HepG2 (cell line): ENCODE measurements around the gene SNX21. TPM values are rescaled to one million over a fixed set of nuclear protein-coding genes. Genes with fewer than 3 reads are reported as not detected.

Experiments used
- AFF4 ChIP-seq: sonication (generic); formaldehyde crosslinking; IDR thresholded peaks from 2 replicates; pipeline ENCODE4 v1.4.0; 2020; ENCODE audit warnings: missing genetic modification reagents
- BATF2 ChIP-seq: sonication (generic); formaldehyde crosslinking; IDR thresholded peaks from 2 replicates; pipeline ENCODE4 v1.8.0; 2022; ENCODE audit warnings: mild to moderate bottlenecking, missing genetic modification reagents, moderate library complexity
- FOXJ3 ChIP-seq: sonication (generic); formaldehyde crosslinking; IDR thresholded peaks from 2 replicates; pipeline ENCODE4 v1.4.0; 2020; ENCODE audit warnings: missing genetic modification reagents, mild to moderate bottlenecking, borderline replicate concordance
- HNF4A ChIP-seq: sonication (generic); formaldehyde crosslinking; IDR thresholded peaks from 2 replicates; pipeline ENCODE4 v1.4.0; 2020; ENCODE audit warnings: missing genetic modification reagents
- IRF9 ChIP-seq: sonication (generic); formaldehyde crosslinking; IDR thresholded peaks from 2 replicates; pipeline ENCODE4 v1.8.0; 2022; ENCODE audit warnings: missing genetic modification reagents, mild to moderate bottlenecking, borderline replicate concordance
- MED8 ChIP-seq: sonication (generic); formaldehyde crosslinking; IDR thresholded peaks from 2 replicates; pipeline ENCODE4 v1.8.1; 2023; ENCODE audit warnings: mild to moderate bottlenecking, missing genetic modification reagents; ENCODE audit not compliant: insufficient replicate concordance
- NR3C1 ChIP-seq: sonication (generic); formaldehyde crosslinking; IDR thresholded peaks from 2 replicates; pipeline ENCODE4 v1.4.0; 2020; ENCODE audit warnings: missing genetic modification reagents
- ZNF12 ChIP-seq: sonication (generic); formaldehyde crosslinking; IDR thresholded peaks from 2 replicates; pipeline ENCODE4 v1.5.0; 2020; ENCODE audit warnings: missing genetic modification reagents
- ZNF280B ChIP-seq: sonication (generic); formaldehyde crosslinking; IDR thresholded peaks from 2 replicates; pipeline ENCODE4 v1.5.0; 2020; ENCODE audit warnings: missing genetic modification reagents, mild to moderate bottlenecking, borderline replicate concordance
- ZSCAN20 ChIP-seq: sonication (generic); formaldehyde crosslinking; IDR thresholded peaks from 2 replicates; pipeline ENCODE4 v1.4.0; 2020; ENCODE audit warnings: missing genetic modification reagents, mild to moderate bottlenecking, borderline replicate concordance
- polyA plus RNA-seq, 8 experiments: library from polyadenylated mRNA; depleted of rRNA in 3 of 8; stranded (reverse) in 7 of 8; unstranded in 1 of 8; fragments of >200 nt; fragmentation: Illumina TruSeq in 4 of 8; extraction: Trizol in 4 of 8; gene quantifications; 2 replicates each; pipeline versions ENCODE4 v1.2.1 to v1.2.3, GENCODE V29; 2011 to 2016; ENCODE audit warnings: low read depth in 4 of 8, missing spikeins in 1 of 8, mixed read lengths in 1 of 8; ENCODE audit not compliant: insufficient read depth in 1 of 8
- total RNA-seq, 5 experiments: library from RNA; depleted of rRNA; stranded (reverse); fragments of >200 nt; fragmentation: Illumina TruSeq; extraction: Trizol; gene quantifications; 2 replicates each; pipeline ENCODE4 v1.2.3, GENCODE V29; 2016; ENCODE audit warnings: low read depth in 1 of 5
- TF ChIP-seq, protein P1 (sequence below): sonication (generic); formaldehyde crosslinking; IDR thresholded peaks from 2 replicates; pipeline ENCODE4 v1.4.0; 2020; ENCODE audit warnings: mild to moderate bottlenecking, missing genetic modification reagents

The SNX21 gene
- total and polyA plus RNA-seq, 2 of the 13 experiments (the other 11 are each of a cell fraction or from before 2014, with no cell fraction given), result 7.7 to 12.8 TPM

- TF ChIP-seq HNF4A (CRISPR knock-in tag) (0 out of 2 replicates have a peak, but pooled peaks have one; percentile 19), IRF9 (0 out of 2 replicates have a peak, but pooled peaks have one; percentile 78), ZSCAN20 (no peak), ZNF280B (CRISPR knock-in tag) (no peak), BATF2 (CRISPR knock-in tag) (0 out of 2 replicates have a peak, but pooled peaks have one; percentile 46), NR3C1 (CRISPR knock-in tag) (no peak), FOXJ3 (CRISPR knock-in tag) (no peak), MED8 (CRISPR knock-in tag) (no peak), AFF4 (no peak), ZNF12 (CRISPR knock-in tag) (no peak)
- TF ChIP-seq, protein P1, sequence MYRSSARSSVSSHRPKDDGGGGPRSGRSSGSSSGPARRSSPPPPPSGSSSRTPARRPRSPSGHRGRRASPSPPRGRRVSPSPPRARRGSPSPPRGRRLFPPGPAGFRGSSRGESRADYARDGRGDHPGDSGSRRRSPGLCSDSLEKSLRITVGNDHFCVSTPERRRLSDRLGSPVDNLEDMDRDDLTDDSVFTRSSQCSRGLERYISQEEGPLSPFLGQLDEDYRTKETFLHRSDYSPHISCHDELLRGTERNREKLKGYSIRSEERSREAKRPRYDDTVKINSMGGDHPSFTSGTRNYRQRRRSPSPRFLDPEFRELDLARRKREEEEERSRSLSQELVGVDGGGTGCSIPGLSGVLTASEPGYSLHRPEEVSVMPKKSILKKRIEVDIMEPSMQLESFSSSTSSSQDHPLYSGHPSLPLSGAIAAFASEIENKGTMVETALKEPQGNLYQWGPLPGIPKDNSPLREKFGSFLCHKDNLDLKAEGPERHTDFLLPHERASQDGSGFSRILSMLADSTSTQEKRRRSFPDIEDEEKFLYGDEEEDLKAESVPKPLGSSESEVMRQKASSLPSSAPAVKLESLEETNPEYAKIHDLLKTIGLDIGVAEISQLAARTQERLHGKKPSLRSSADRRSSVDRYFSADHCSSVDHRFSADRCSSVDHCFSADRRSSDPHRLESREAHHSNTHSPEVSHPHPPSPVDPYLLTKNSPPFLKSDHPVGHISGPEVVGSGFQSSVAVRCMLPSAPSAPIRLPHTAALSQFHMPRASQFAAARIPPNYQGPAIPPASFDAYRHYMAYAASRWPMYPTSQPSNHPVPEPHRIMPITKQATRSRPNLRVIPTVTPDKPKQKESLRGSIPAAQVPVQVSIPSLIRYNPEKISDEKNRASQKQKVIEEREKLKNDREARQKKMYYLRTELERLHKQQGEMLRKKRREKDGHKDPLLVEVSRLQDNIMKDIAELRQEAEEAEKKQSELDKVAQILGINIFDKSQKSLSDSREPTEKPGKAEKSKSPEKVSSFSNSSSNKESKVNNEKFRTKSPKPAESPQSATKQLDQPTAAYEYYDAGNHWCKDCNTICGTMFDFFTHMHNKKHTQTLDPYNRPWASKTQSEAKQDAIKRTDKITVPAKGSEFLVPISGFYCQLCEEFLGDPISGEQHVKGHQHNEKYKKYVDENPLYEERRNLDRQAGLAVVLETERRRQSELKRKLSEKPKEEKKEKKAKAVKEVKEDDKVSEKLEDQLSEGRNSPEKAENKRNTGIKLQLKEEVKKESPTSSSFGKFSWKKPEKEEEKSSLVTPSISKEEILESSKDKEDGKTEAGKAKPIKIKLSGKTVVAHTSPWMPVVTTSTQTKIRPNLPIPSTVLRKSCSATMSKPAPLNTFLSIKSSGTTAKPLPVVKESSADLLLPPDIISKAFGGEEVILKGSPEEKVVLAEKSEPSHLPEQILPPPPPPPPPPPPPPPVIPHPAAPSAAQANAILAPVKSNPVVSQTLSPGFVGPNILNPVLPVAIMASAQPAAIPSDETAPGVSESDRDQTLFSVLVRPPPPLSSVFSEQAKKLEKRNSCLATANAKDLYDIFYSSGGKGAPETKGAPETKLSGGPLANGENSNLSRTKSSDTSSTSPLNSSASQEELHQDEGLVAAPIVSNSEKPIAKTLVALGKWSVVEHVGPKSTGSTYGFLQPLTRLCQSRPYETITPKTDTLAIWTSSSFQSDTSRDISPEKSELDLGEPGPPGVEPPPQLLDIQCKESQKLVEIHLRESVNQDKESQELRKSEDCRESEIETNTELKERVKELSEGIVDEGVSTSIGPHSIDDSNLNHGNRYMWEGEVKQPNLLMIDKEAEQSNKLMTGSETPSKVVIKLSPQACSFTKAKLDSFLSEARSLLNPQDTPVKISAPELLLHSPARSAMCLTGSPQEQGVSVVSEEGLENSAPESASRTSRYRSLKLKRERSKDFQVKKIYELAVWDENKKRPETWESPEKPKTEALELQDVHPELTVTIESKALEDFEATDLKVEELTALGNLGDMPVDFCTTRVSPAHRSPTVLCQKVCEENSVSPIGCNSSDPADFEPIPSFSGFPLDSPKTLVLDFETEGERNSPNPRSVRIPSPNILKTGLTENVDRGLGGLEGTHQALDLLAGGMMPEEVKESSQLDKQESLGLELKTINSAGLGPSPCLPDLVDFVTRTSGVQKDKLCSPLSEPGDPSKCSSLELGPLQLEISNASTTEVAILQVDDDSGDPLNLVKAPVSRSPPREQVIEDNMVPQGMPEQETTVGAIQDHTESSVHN (CRISPR knock-in tag), result no peak
These were observed 9.4 kb upstream of the SNX21 start (continued) for GRCh38 chr20:45823949-45824835.
